ENCODE data around the gene CASD1. TPM values are rescaled to one million over a fixed set of nuclear protein-coding genes. Genes with fewer than 3 reads are reported as not detected.

Gene CASD1
- total RNA-seq: 12.7 and 14.3 TPM in 2 replicates

DNA sequence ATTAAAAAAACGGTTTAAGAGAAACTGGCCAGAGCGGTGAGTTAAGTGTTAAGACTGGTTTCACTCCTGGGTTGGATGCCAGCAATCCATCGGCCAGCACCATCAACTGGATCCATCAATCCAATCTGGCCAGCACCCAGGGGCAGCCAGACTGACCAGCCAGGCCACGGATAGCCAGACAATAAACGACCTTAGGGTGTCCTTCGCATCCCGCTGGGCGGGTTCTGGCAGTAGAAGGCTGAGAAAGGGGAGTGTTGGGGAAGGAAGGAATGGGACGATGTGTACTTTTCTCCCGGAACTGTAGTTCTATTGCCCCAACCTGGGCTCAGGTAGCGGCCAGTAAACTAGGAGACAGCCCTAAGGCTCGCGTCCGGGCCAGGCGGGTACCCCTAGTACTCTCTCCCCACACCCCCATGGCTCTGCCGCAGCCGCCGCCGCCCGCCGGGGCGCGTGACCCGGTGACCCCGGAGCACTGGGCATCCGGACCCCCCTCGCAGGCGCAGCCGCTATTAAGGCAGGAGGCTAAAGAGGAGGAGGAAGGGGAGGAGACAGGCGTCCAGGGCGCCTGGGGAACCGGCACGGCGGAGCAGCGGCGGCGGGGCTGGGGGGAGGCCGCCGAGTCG is at the start of gene CASD1:
Gene CASD1, plus strand, starts transcription at position 546 of the 623 bp plus-strand sequence. CDS start 276 bp downstream, outside the sequence.

Other genes with a start within 250 kb of the CASD1 start
- gene COL1A2, start 114.9 kb upstream of the CASD1 start, total RNA-seq: 5,033 and 9,631 TPM in 2 replicates
- 87.5 and 115 TPM in 2 replicates for gene SGCE, start 146.3 kb downstream of the CASD1 start, total RNA-seq